Measurements from ENCODE around the gene GRPR.
"Not testable (repeated sequence)": the region's sequence is repeated elsewhere in the genome, so short reads cannot be mapped to it uniquely, and the experiment has no call there.

GRPR gene

GRCh38 chrX:16138108-16138427 lies 14.7 kb downstream of the GRPR start:
- no peak for DNase-seq

GRCh38 chrX:16140448-16140847 lies 17.1 kb downstream of the GRPR start:
- DNase-seq = no peak

- no peak for DNase-seq
These were observed 17.6 kb downstream of the GRPR start for GRCh38 chrX:16140983-16141382.

GRCh38 chrX:16141422-16142245 lies 18.3 kb downstream of the GRPR start:
- DNase-seq = no peak

- no peak for DNase-seq
These were observed 18.8 kb downstream of the GRPR start for GRCh38 chrX:16142246-16142558.

GRCh38 chrX:16143968-16144367 lies 20.6 kb downstream of the GRPR start:
- no peak for DNase-seq

- DNase-seq = no peak
These were observed 21.1 kb downstream of the GRPR start for GRCh38 chrX:16144420-16144819.

- not testable (repeated sequence) for DNase-seq
These were observed 21.7 kb downstream of the GRPR start for GRCh38 chrX:16145093-16145492.

GRCh38 chrX:16145656-16146055 lies 22.3 kb downstream of the GRPR start:
- no peak for DNase-seq

GRCh38 chrX:16148896-16149295 lies 25.5 kb downstream of the GRPR start:
- DNase-seq = no peak

GRCh38 chrX:16155581-16156096 lies 32.3 kb downstream of the GRPR start:
- no peak for DNase-seq

GRCh38 chrX:16156692-16157331 lies 33.4 kb downstream of the GRPR start:
- no peak for DNase-seq

- no peak for DNase-seq
These were observed 37.4 kb downstream of the GRPR start for GRCh38 chrX:16160729-16161128.

- not testable (repeated sequence) for DNase-seq
These were observed 37.8 kb downstream of the GRPR start for GRCh38 chrX:16161173-16161572.

GRCh38 chrX:16162391-16162790 lies 39.0 kb downstream of the GRPR start:
- no peak for DNase-seq

- no peak for DNase-seq
These were observed 41.4 kb downstream of the GRPR start for GRCh38 chrX:16164748-16165147.

- DNase-seq = no peak
These were observed 43.8 kb downstream of the GRPR start, which contains the start of gene MAGEB17 for GRCh38 chrX:16167181-16167580. Gene MAGEB17 (plus strand): TSS chrX:16167481. CDS start chrX:16170383, 2,902 bp downstream.

GRCh38 chrX:16171039-16171438 lies 47.7 kb downstream of the GRPR start:
- no peak for DNase-seq

- no peak for DNase-seq
These were observed 48.6 kb downstream of the GRPR start for GRCh38 chrX:16171944-16172343.

- no peak for DNase-seq
These were observed 49.0 kb downstream of the GRPR start for GRCh38 chrX:16172391-16172790.

- DNase-seq = no peak
These were observed 52.1 kb downstream of the GRPR start for GRCh38 chrX:16175329-16176061.

GRCh38 chrX:16177260-16177659 lies 53.9 kb downstream of the GRPR start:
- no peak for DNase-seq

- not testable (repeated sequence) for DNase-seq
These were observed 60.5 kb downstream of the GRPR start for GRCh38 chrX:16183843-16184242.

- peak in 1 of 2 experiments; percentile 21 for DNase-seq
These were observed 62.4 kb downstream of the GRPR start for GRCh38 chrX:16185725-16186136.

Measured in activated T-cell treated with anti-CD3 and anti-CD28 coated beads, Interleukin-2, amount 50 U/mL, for 48 hours (primary cell).